Mesenchymal stem cell (in vitro differentiated cells and primary cell): Measurements from ENCODE around the gene SETD3.

Source experiments
- DNase-seq: peaks from one replicate; pipeline ENCODE4 v3.0.0-alpha.2; 2013
- H2AFZ ChIP-seq: one replicate; pipeline ENCODE4 v1.6.1; 2013; ENCODE audit warnings: low read depth, mild to moderate bottlenecking, control low read depth, inconsistent platforms, low read length, moderate library complexity
- H2AK5ac ChIP-seq: 2 replicates; pipeline ENCODE4 v1.6.1; 2013; ENCODE audit warnings: low read length, moderate library complexity, mild to moderate bottlenecking, inconsistent platforms; ENCODE audit not compliant: severe bottlenecking
- H2BK120ac ChIP-seq: one replicate; pipeline ENCODE4 v1.6.1; 2013; ENCODE audit warnings: low read depth, mild to moderate bottlenecking, inconsistent platforms, low read length, moderate library complexity
- H2BK12ac ChIP-seq, 2 experiments: one replicate each; pipeline ENCODE4 v1.6.1; 2013; ENCODE audit warnings: inconsistent platforms in 2 of 2, low read length in 2 of 2, mild to moderate bottlenecking in 2 of 2, moderate library complexity in 2 of 2, control low read depth in 1 of 2
- H2BK15ac ChIP-seq: one replicate; pipeline ENCODE4 v1.6.1; 2013; ENCODE audit warnings: mild to moderate bottlenecking, low read depth, inconsistent platforms; ENCODE audit not compliant: poor library complexity, severe bottlenecking
- H2BK5ac ChIP-seq: 2 replicates; pipeline ENCODE4 v1.6.1; 2013; ENCODE audit warnings: low read depth, mild to moderate bottlenecking, low read length, control low read depth, inconsistent platforms; ENCODE audit not compliant: poor library complexity, severe bottlenecking
- H3K14ac ChIP-seq, 2 experiments: one replicate each; pipeline ENCODE4 v1.6.1; 2013; ENCODE audit warnings: inconsistent platforms in 2 of 2, low read length in 2 of 2, control low read depth in 1 of 2, mild to moderate bottlenecking in 1 of 2, moderate library complexity in 1 of 2
- H3K18ac ChIP-seq, 2 experiments: one replicate each; pipeline ENCODE4 v1.6.1; 2013; ENCODE audit warnings: inconsistent platforms in 2 of 2, low read length in 2 of 2, control low read depth in 1 of 2, low read depth in 1 of 2, mild to moderate bottlenecking in 1 of 2
- H3K23ac ChIP-seq, 2 experiments: one replicate each; pipeline ENCODE4 v1.6.1; 2013; ENCODE audit warnings: inconsistent platforms in 2 of 2, low read length in 2 of 2, mild to moderate bottlenecking in 2 of 2, moderate library complexity in 2 of 2, control low read depth in 1 of 2
- H3K27ac ChIP-seq: 2 replicates; pipeline ENCODE4 v1.5.1; 2013; ENCODE audit warnings: mild to moderate bottlenecking, moderate library complexity, low read length, control low read depth, inconsistent platforms; ENCODE audit not compliant: poor library complexity, severe bottlenecking
- H3K27me3 ChIP-seq, 2 experiments: 2 replicates each; pipeline versions ENCODE4 v1.6.1 to v1.7.0; 2013; ENCODE audit warnings: low read length in 2 of 2, mild to moderate bottlenecking in 2 of 2, moderate library complexity in 2 of 2, control low read depth in 1 of 2, inconsistent platforms in 1 of 2; ENCODE audit not compliant: control insufficient read depth in 1 of 2, insufficient read depth in 1 of 2
- H3K36me3 ChIP-seq, 2 experiments: 2 replicates each; pipeline versions ENCODE4 v1.6.1 to v1.7.0; 2013; ENCODE audit warnings: low read length in 2 of 2, control low read depth in 1 of 2, inconsistent platforms in 1 of 2, low read depth in 1 of 2, mild to moderate bottlenecking in 1 of 2; ENCODE audit not compliant: insufficient read depth in 2 of 2, control insufficient read depth in 1 of 2
- H3K4ac ChIP-seq, 2 experiments: one replicate each; pipeline ENCODE4 v1.6.1; 2013; ENCODE audit warnings: inconsistent platforms in 2 of 2, low read length in 2 of 2, mild to moderate bottlenecking in 2 of 2, moderate library complexity in 2 of 2, control low read depth in 1 of 2, low read depth in 1 of 2
- H3K4me1 ChIP-seq: 2 replicates; pipeline ENCODE4 v1.6.1; 2013; ENCODE audit warnings: low read depth, low read length, control low read depth; ENCODE audit not compliant: control insufficient read depth, insufficient read depth
- H3K4me2 ChIP-seq: 2 replicates; pipeline ENCODE4 v1.6.1; 2013; ENCODE audit warnings: low read length, mild to moderate bottlenecking, inconsistent platforms; ENCODE audit not compliant: poor library complexity, severe bottlenecking
- H3K4me3 ChIP-seq, 2 experiments: 2 replicates each; pipeline versions ENCODE4 v1.5.1 to v1.7.0; 2013; ENCODE audit warnings: low read length in 2 of 2, mild to moderate bottlenecking in 2 of 2, control low read depth in 1 of 2, low read depth in 1 of 2; ENCODE audit not compliant: insufficient read depth in 1 of 2
- H3K79me1 ChIP-seq: replicated peaks from 2 replicates; pipeline ENCODE4 v1.6.1; 2013; ENCODE audit warnings: mild to moderate bottlenecking, control low read depth, low read length, inconsistent platforms; ENCODE audit not compliant: poor library complexity, severe bottlenecking
- H3K9ac ChIP-seq: 2 replicates; pipeline ENCODE4 v1.7.0; 2013; ENCODE audit warnings: mild to moderate bottlenecking, low read length, moderate library complexity
- H3K9me3 ChIP-seq: 2 replicates; pipeline ENCODE4 v1.7.0; 2013; ENCODE audit warnings: mild to moderate bottlenecking, low read length; ENCODE audit not compliant: control insufficient read depth
- H4K8ac ChIP-seq: one replicate; pipeline ENCODE4 v1.6.1; 2013; ENCODE audit warnings: inconsistent platforms, mild to moderate bottlenecking, low read length, moderate library complexity
- H4K91ac ChIP-seq: one replicate; pipeline ENCODE4 v1.6.1; 2013; ENCODE audit warnings: mild to moderate bottlenecking, low read length, inconsistent platforms
- WGBS: methylation state at CpG from one replicate; pipeline ENCODE4 v1.1.7; 2013; ENCODE audit warnings: mixed read lengths; 5-methylcytosine and 5-hydroxymethylcytosine counted together

The SETD3 gene

GRCh38 chr14:99475179-99475578 lies 5.5 kb downstream of the SETD3 start:
- no peak overlapping the region for H3K14ac ChIP-seq
- H3K18ac ChIP-seq, result no peak overlapping the region
- no peak overlapping the region for H2BK15ac ChIP-seq
- H2BK5ac ChIP-seq, result no peak overlapping the region
- H3K27me3 ChIP-seq, result no peaks in the 10 kb centered on the region
- no peak overlapping the region for H3K23ac ChIP-seq
- WGBS, result 87% methylated on average over 9 of the region's 9 CpGs
- no peak overlapping the region for H2AFZ ChIP-seq
- no peak overlapping the region for H3K4me2 ChIP-seq
- H3K4ac ChIP-seq, result no peak overlapping the region
- H2AK5ac ChIP-seq, result no peak overlapping the region
- no peak overlapping the region for H3K9ac ChIP-seq
- no peak for DNase-seq
- no peak overlapping the region for H2BK12ac ChIP-seq
- H2BK120ac ChIP-seq, result no peak overlapping the region
- no peak overlapping the region for H4K8ac ChIP-seq
- peaks cover 3% of the 10 kb centered on the region for H3K4me1 ChIP-seq
- H3K27ac ChIP-seq, result no peak overlapping the region
- H3K9me3 ChIP-seq, result no peaks in the 10 kb centered on the region
- peaks cover 0 to under 1% of the 10 kb centered on the region in 2 experiments for H3K36me3 ChIP-seq
- H3K4me3 ChIP-seq, result no peak overlapping the region
- H4K91ac ChIP-seq, result no peak overlapping the region
- H3K79me1 ChIP-seq, result peaks cover 16% of the 10 kb centered on the region

- Histone ChIP-seq H2BK120ac (no peak overlapping the region), H3K27me3 (no peaks in the 10 kb centered on the region)
- 97% methylated on average over 3 of the region's 3 CpGs for WGBS
These were observed 7.2 kb downstream of the SETD3 start for GRCh38 chr14:99473458-99473857.

DNA sequence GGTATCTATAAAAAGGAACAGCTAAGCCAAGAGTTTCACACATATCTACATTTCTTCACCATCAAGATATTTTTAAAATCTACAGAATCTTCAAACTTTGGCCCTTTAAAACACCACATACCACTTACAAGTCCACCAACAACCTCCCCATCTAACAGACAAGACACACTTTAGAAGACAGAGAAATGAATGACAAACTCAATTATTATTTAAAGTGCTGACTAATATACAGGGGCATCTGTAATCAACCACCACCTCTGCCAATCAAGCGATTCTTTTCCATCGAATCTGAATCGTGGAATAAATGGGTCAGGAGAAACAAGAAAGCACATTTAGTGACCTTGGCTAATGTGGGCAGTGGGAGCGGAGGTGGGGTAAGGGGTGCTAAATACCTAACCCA lies 7.7 kb downstream of the SETD3 start:
- WGBS, result no CpG with 5 or more reads among the region's 4 CpGs
- no peak overlapping the region for H2AFZ ChIP-seq

More at GRCh38 chr14:99473458-99473857, 7.2 kb downstream of the SETD3 start:
- H2AK5ac ChIP-seq, result no peak overlapping the region
- no peaks in the 10 kb centered on the region for H3K9me3 ChIP-seq
- peaks cover 19% of the 10 kb centered on the region for H3K79me1 ChIP-seq
- no peak overlapping the region for H3K27ac ChIP-seq
- no peak overlapping the region for H3K4ac ChIP-seq
- no peak overlapping the region for H3K18ac ChIP-seq
- no peak for DNase-seq
- no peak overlapping the region for H2BK12ac ChIP-seq
- H3K14ac ChIP-seq, result no peak overlapping the region
- no peak overlapping the region for H4K8ac ChIP-seq
- no peak overlapping the region for H3K9ac ChIP-seq
- H3K36me3 ChIP-seq, result no peaks in the 10 kb centered on the region
- no peak overlapping the region for H3K23ac ChIP-seq
- H2BK5ac ChIP-seq, result no peak overlapping the region
- H3K4me3 ChIP-seq, result no peak overlapping the region
- no peak overlapping the region for H2AFZ ChIP-seq
- H3K4me2 ChIP-seq, result no peak overlapping the region
- no peak overlapping the region for H4K91ac ChIP-seq
- peaks cover 5% of the 10 kb centered on the region for H3K4me1 ChIP-seq
- H2BK15ac ChIP-seq, result no peak overlapping the region

DNA sequence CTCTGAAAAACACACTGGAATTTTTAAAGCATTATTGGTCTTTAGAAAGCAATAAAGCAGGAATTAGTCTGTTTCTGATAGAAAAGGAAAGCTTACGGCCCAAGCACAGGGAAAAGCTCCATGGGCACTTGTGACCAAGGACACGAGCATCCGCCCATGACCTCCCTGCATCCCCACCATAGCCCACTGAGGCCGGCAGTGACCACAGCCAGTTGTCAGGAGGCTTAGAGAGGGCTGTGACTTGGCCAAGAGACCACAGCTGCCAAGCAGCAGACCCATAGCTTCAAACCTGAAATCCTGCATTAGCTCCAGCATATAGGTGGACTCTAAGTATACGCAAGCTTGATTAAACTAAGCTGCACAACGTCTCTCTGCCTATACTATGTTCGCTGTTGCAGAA lies 8.9 kb downstream of the SETD3 start:
- no peak overlapping the region for H2AFZ ChIP-seq
- H3K4me2 ChIP-seq, result no peak overlapping the region
- no peak for DNase-seq
- peaks cover 26% of the 10 kb centered on the region for H3K79me1 ChIP-seq
- H2AK5ac ChIP-seq, result no peak overlapping the region
- no peak overlapping the region for H3K4ac ChIP-seq
- no peak overlapping the region for H4K91ac ChIP-seq
- H3K4me3 ChIP-seq, result no peak overlapping the region
- H3K4me1 ChIP-seq, result peaks cover 9% of the 10 kb centered on the region
- H2BK120ac ChIP-seq, result no peak overlapping the region
- H3K18ac ChIP-seq, result no peak overlapping the region
- no peaks in the 10 kb centered on the region for H3K36me3 ChIP-seq
- no peak overlapping the region for H2BK15ac ChIP-seq
- H3K14ac ChIP-seq, result no peak overlapping the region
- no peaks in the 10 kb centered on the region for H3K27me3 ChIP-seq
- H3K9ac ChIP-seq, result no peak overlapping the region
- H3K23ac ChIP-seq, result no peak overlapping the region
- no peak overlapping the region for H3K27ac ChIP-seq
- H3K9me3 ChIP-seq, result no peaks in the 10 kb centered on the region
- H2BK12ac ChIP-seq, result no peak overlapping the region
- no peak overlapping the region for H4K8ac ChIP-seq
- no peak overlapping the region for H2BK5ac ChIP-seq
- 98% methylated on average over 7 of the region's 7 CpGs for WGBS

More for the DNA sequence above, 7.7 kb downstream of the SETD3 start:
- H4K91ac ChIP-seq, result no peak overlapping the region
- H2BK120ac ChIP-seq, result no peak overlapping the region
- no peak overlapping the region for H3K27ac ChIP-seq
- no peaks in the 10 kb centered on the region for H3K27me3 ChIP-seq
- no peak overlapping the region for H3K4ac ChIP-seq
- peaks cover 7% of the 10 kb centered on the region for H3K4me1 ChIP-seq
- H2BK5ac ChIP-seq, result no peak overlapping the region
- H3K14ac ChIP-seq, result no peak overlapping the region
- H3K18ac ChIP-seq, result no peak overlapping the region
- H2AK5ac ChIP-seq, result no peak overlapping the region
- no peak overlapping the region for H3K23ac ChIP-seq
- no peak overlapping the region for H3K9ac ChIP-seq
- no peaks in the 10 kb centered on the region for H3K9me3 ChIP-seq
- DNase-seq, result no peak
- H3K4me2 ChIP-seq, result no peak overlapping the region
- H3K79me1 ChIP-seq, result peaks cover 22% of the 10 kb centered on the region
- no peak overlapping the region for H3K4me3 ChIP-seq
- H4K8ac ChIP-seq, result no peak overlapping the region
- no peak overlapping the region for H2BK15ac ChIP-seq
- H3K36me3 ChIP-seq, result no peaks in the 10 kb centered on the region
- H2BK12ac ChIP-seq, result no peak overlapping the region
